ENCODE data around the gene DDX24. TPM values are rescaled to one million over a fixed set of nuclear protein-coding genes. Genes with fewer than 3 reads are reported as not detected.

Gene DDX24
- total and polyA plus RNA-seq, 2 experiments from 2014 or later, result 123 to 149 TPM

GRCh38 chr14:94047581-94047980 is 33.4 kb downstream of the DDX24 start:
- WGBS, 2 experiments (ENCODE audit: low coverage in 1 of 2, low lambda C conversion rate in 2 of 2, missing lambda C conversion rate in 2 of 2), result 96 to 98% methylated on average over 3 of the region's 3 CpGs
- Histone ChIP-seq H4K20me1 (ENCODE audit: insufficient read depth) (no peaks in the 10 kb centered on the region), H3K4me3 (no peak overlapping the region), H3K9ac (no peak overlapping the region), H2AFZ (no peak overlapping the region), H3K9me3 (ENCODE audit: low read depth) (no peaks in the 10 kb centered on the region), H3K79me2 (ENCODE audit: insufficient read depth) (no peaks in the 10 kb centered on the region), H3K9me2 (ENCODE audit: insufficient read depth) (no peaks in the 10 kb centered on the region), H3K4me1 (ENCODE audit: insufficient read depth) (no peaks in the 10 kb centered on the region), H3K27me3 (replicated peaks; ENCODE audit: insufficient read depth) (no peaks in the 10 kb centered on the region), H3K36me3 (ENCODE audit: low read depth) (peaks cover 29% of the 10 kb centered on the region; the same call in 1 of the 2 replicates), H3K27ac (no peak overlapping the region), H3F3A (ENCODE audit: insufficient read depth) (no peaks in the 10 kb centered on the region; the same call in 1 of the 2 replicates), H3K4me2 (ENCODE audit: unreplicated experiment) (no peak overlapping the region)
- no peak for DNase-seq
- in situ Hi-C loops (cut with MboI), result no loop called here
- no peak for TF ChIP-seq EZH2 (IDR thresholded peaks at IDR 0.05; ENCODE audit: insufficient read depth, poor library complexity, severe bottlenecking)
- TF ChIP-seq EZH2phosphoT487 (IDR thresholded peaks at IDR 0.05; ENCODE audit: insufficient read depth, low read depth), result no peak

GRCh38 chr14:94046696-94047250 is 34.2 kb downstream of the DDX24 start:
- no peaks in the 10 kb centered on the region; the same call in 1 of the 2 replicates for H3F3A ChIP-seq (ENCODE audit: insufficient read depth)
- H3K9ac ChIP-seq, result no peak overlapping the region
- no peaks in the 10 kb centered on the region for H4K20me1 ChIP-seq (ENCODE audit: insufficient read depth)
- no peak for DNase-seq
- in situ Hi-C loops (cut with MboI), result no loop called here
- H3K27ac ChIP-seq, result no peak overlapping the region
- peaks cover 29% of the 10 kb centered on the region; the same call in 1 of the 2 replicates for H3K36me3 ChIP-seq (ENCODE audit: low read depth)
- H3K79me2 ChIP-seq (ENCODE audit: insufficient read depth), result no peaks in the 10 kb centered on the region
- TF ChIP-seq EZH2phosphoT487 (IDR thresholded peaks at IDR 0.05; ENCODE audit: insufficient read depth, low read depth), result no peak
- TF ChIP-seq EZH2 (IDR thresholded peaks at IDR 0.05; ENCODE audit: insufficient read depth, poor library complexity, severe bottlenecking), result no peak
- peaks cover 1% of the 10 kb centered on the region; the same call in 1 of the 2 replicates for H3K4me1 ChIP-seq (ENCODE audit: insufficient read depth)
- H3K27me3 ChIP-seq (replicated peaks; ENCODE audit: insufficient read depth), result no peaks in the 10 kb centered on the region
- 86 to 93% methylated on average over 6 to 7 of the region's 7 CpGs for WGBS, 2 experiments (ENCODE audit: low coverage in 1 of 2, low lambda C conversion rate in 2 of 2, missing lambda C conversion rate in 2 of 2)
- H3K9me2 ChIP-seq (ENCODE audit: insufficient read depth), result no peaks in the 10 kb centered on the region
- no peak overlapping the region for H3K4me2 ChIP-seq (ENCODE audit: unreplicated experiment)
- H3K4me3 ChIP-seq, result no peak overlapping the region
- H2AFZ ChIP-seq, result no peak overlapping the region
- no peaks in the 10 kb centered on the region for H3K9me3 ChIP-seq (ENCODE audit: low read depth)

- Histone ChIP-seq H3K4me2 (ENCODE audit: unreplicated experiment) (no peak overlapping the region), H3K9me2 (ENCODE audit: insufficient read depth) (no peaks in the 10 kb centered on the region), H3K9me3 (ENCODE audit: low read depth) (no peaks in the 10 kb centered on the region), H3F3A (ENCODE audit: insufficient read depth) (no peaks in the 10 kb centered on the region; the same call in 1 of the 2 replicates), H3K79me2 (ENCODE audit: insufficient read depth) (no peaks in the 10 kb centered on the region), H3K27me3 (replicated peaks; ENCODE audit: insufficient read depth) (no peaks in the 10 kb centered on the region), H3K36me3 (ENCODE audit: low read depth) (peaks cover 20% of the 10 kb centered on the region; the same call in 1 of the 2 replicates), H3K4me3 (no peak overlapping the region), H3K4me1 (ENCODE audit: insufficient read depth) (peaks cover 5% of the 10 kb centered on the region; the same call in 1 of the 2 replicates), H3K9ac (no peak overlapping the region), H4K20me1 (ENCODE audit: insufficient read depth) (no peaks in the 10 kb centered on the region), H3K27ac (no peak overlapping the region), H2AFZ (no peak overlapping the region)
- DNase-seq, result no peak
- in situ Hi-C loops (cut with MboI), result no loop called here
- 93% methylated on average over 19 of the region's 19 CpGs for WGBS, 2 experiments (ENCODE audit: low coverage in 1 of 2, low lambda C conversion rate in 2 of 2, missing lambda C conversion rate in 2 of 2)
- no peak for TF ChIP-seq EZH2 (IDR thresholded peaks at IDR 0.05; ENCODE audit: insufficient read depth, poor library complexity, severe bottlenecking)
- TF ChIP-seq EZH2phosphoT487 (IDR thresholded peaks at IDR 0.05; ENCODE audit: insufficient read depth, low read depth), result no peak
Measured at GRCh38 chr14:94045563-94046345, 35.2 kb downstream of the DDX24 start.

GRCh38 chr14:94045101-94045500 is 35.9 kb downstream of the DDX24 start:
- H3K36me3 ChIP-seq (ENCODE audit: low read depth), result peaks cover 14% of the 10 kb centered on the region; the same call in 1 of the 2 replicates
- peaks cover 5% of the 10 kb centered on the region; the same call in 1 of the 2 replicates for H3K4me1 ChIP-seq (ENCODE audit: insufficient read depth)
- H3K27ac ChIP-seq, result no peak overlapping the region
- no peaks in the 10 kb centered on the region for H4K20me1 ChIP-seq (ENCODE audit: insufficient read depth)
- TF ChIP-seq EZH2phosphoT487 (IDR thresholded peaks at IDR 0.05; ENCODE audit: insufficient read depth, low read depth), result no peak
- TF ChIP-seq EZH2 (IDR thresholded peaks at IDR 0.05; ENCODE audit: insufficient read depth, poor library complexity, severe bottlenecking), result no peak
- in situ Hi-C loops (cut with MboI), result no loop called here
- no peak overlapping the region for H3K9ac ChIP-seq
- 93 to 96% methylated on average over 8 of the region's 8 CpGs for WGBS, 2 experiments (ENCODE audit: low coverage in 1 of 2, low lambda C conversion rate in 2 of 2, missing lambda C conversion rate in 2 of 2)
- DNase-seq, result no peak
- no peak overlapping the region for H3K4me2 ChIP-seq (ENCODE audit: unreplicated experiment)
- no peak overlapping the region for H3K4me3 ChIP-seq
- no peak overlapping the region for H2AFZ ChIP-seq
- H3K79me2 ChIP-seq (ENCODE audit: insufficient read depth), result no peaks in the 10 kb centered on the region
- no peaks in the 10 kb centered on the region for H3K27me3 ChIP-seq (replicated peaks; ENCODE audit: insufficient read depth)
- no peaks in the 10 kb centered on the region for H3K9me3 ChIP-seq (ENCODE audit: low read depth)
- no peaks in the 10 kb centered on the region; the same call in 1 of the 2 replicates for H3F3A ChIP-seq (ENCODE audit: insufficient read depth)
- no peaks in the 10 kb centered on the region for H3K9me2 ChIP-seq (ENCODE audit: insufficient read depth)
